HG02642 (cell line): ENCODE results near the gene WNT7A.

ENCODE experiments used
- ATAC-seq: cut with Tn5 transposase; IDR thresholded peaks from one replicate; pipeline ENCODE4 v1.9.1; 2021; ENCODE audit warnings: mild to moderate bottlenecking; ENCODE audit not compliant: unreplicated experiment, poor library complexity

Gene WNT7A

DNA sequence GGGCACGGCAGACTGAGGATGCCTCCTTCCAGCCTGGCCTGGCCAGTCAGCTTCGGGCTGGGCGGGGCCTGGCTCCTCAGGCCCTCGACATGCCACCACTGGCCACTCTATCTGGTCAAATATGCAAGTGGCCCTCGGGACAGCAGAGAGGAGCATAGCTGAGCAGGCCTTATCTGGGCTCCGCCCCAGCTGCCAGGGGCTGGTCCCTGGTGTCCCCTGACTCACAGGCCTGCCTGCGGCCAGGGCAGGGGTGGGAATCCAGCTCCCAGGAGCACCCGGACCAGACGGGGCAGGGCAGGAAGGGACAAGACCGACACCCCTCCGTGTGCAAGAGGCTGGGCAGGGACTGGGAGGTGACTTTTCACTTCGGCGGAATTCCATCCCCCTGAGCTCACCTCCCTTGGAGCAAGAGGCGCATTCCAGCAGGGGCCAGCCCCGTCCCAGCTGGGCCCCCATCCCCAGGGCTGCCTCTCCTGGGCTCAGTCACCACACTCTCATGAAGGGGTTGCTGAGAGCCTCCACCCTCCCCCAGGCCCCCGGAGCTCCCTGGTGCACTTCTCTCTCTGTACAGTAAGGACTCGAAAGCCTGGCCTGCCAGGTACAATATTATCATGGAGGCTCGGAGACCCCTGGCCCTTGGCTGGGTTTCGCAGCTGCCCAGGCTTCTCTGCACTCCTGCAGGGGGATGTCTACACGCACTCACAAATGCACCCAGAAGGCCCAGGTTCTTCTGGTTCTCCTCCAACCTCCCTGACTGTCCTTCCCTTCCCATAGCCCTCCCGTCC lies 29.5 kb downstream of the WNT7A start:
- no peak for ATAC-seq

DNA sequence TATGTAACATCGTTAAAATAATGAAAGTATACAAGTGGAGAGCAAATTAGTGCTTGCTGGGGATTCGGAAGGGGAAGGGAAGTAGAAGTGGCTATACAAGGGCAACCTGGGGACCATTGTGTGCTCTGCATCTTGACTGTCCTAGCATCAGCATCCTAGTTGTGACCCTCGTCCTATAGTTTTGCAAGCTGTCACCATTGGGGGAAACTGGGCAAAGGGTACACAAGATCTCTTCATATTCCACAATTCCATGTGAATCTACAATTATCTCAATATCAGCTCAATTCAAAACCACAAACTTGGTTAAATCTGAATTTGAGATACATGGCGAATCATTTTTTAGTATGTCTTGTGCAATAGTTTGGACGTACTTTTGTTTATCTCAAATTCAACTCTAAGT lies 30.9 kb downstream of the WNT7A start:
- no peak for ATAC-seq

DNA sequence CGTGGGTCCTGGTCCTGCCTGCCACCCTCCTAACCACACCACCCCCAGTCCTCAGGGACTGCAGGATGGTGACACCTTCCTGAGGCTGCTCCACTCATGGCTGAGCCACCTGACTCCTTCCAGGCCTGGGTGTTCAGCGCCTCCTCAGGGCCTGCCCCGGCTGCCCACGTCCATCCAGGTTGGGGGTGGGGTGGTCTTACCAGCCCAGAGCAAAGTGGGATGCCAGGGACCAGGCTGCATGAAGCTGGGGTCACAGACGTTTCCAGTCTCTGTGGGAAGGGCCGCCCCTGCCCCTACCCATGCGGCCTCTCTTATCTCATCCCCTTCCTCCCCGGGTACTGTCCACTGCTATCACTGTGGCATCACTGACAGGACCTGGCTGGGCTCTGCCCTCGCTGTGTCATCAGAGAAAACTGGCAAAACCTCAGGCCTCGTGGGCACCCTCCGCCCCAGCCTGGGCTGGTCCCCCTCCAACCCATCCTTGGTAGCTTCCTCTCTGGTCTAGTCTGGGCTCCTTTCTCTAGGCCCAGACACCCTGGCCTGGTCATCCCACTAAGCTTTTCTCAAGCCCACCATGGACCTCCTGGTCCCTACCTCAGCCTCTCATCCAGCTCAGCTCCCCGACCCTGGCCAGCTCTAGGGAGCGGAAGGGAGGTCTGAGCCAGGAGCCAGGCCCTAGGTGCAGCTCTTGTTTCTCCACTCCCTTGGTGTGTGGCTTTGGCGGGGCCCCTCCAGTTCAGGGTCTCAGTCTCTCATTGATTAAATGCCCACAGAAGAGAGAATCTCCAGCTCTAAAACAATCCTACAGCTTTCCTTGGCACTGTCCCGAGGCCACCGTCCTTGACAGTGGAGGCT lies 32.9 kb downstream of the WNT7A start:
- no peak for ATAC-seq

DNA sequence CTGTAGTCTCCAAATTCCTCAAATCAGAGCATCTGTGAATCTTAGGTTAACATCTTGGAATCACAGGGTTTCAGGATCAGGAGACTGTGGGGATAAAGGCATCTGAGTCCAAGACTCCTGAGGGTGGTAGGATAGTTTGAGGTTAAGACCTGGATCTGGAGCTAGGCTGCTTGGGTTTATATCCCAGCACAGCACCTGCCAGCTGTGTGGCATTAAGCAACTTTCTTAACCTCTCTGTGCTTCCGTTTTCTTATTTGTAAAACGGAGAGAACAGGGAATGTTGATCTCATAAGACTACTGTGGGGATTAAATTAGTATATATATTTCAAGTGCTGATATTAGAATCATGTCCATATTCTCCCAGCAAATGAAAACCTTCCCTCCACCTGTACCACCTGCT lies 33.6 kb downstream of the WNT7A start:
- no peak for ATAC-seq

DNA sequence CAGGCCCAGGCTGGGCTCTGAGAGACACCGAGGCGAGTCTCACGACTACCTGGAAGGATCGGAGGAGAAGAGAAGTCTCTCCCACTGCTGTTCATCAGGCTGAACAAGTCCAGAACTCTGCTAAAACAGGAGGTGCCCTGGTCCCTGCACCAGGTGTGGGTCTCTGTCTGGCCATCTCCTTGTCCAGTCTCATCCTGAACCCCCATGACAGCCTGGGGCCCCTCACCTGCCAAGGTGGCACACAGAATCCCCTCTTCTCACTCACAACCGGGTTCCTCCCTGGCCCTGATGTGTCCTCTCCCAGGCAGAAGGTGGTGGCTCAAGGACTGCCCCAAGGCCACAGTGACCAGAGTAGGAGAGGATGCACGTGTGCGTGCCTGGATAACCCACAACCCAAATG lies 34.1 kb downstream of the WNT7A start:
- no peak for ATAC-seq

DNA sequence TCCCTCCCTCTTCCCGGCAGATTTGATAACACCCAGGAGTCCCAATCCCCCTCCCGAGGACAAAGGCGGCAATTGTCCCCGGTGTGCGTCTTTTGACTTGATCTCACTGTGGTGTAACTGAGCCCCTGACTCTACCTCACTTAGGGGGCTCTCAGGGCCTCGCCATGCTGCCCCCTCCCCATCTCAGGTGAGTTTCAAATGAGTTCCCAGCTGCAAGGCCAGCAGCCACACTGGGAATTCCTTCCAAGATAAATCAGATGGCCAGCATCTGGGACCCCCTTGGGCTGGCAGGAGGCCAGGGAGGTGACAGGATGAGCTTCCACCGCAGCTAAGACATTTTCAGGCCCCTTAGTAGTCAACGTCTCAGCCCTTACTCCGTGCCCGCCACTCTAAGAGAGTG lies 35.0 kb downstream of the WNT7A start:
- ATAC-seq, result no peak

DNA sequence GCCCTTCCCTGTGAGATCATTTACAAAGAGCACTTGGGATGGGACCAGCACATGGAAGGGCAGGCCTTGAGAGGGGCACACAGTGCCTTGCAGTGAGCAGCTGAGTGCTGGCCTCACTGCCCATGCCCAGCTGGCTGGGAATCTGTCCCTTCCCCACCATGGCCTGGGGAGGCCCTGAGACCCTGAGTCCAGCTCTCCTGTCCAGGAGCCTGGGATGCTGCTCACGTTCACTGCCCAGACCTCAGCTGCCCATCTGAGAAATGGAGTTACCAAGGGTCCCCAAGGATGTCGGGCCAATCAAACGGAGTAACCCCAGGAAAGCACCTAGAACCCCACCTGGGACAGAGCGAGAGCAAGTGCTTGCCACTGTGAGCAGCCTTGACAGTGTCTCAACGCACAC lies 35.6 kb downstream of the WNT7A start:
- no peak for ATAC-seq

DNA sequence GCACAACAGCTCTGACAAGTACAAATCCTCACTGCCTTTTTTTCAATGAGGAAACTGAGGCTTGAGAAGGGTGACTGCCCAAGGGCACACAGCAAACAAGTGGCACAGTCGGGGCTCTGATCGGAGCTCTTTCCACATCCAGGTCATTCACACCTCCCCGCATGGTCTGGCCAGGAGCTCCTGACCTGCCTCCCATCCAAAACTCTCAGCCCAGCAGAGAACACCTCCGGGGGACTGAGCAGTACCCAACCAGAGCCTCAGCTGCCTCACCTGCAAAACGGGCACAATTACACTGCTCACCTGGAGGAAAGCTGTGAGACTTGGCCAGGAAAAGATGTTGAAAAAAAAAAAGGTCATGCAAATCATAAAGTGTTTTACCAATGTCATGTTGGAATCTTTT lies 36.5 kb downstream of the WNT7A start:
- no peak for ATAC-seq

DNA sequence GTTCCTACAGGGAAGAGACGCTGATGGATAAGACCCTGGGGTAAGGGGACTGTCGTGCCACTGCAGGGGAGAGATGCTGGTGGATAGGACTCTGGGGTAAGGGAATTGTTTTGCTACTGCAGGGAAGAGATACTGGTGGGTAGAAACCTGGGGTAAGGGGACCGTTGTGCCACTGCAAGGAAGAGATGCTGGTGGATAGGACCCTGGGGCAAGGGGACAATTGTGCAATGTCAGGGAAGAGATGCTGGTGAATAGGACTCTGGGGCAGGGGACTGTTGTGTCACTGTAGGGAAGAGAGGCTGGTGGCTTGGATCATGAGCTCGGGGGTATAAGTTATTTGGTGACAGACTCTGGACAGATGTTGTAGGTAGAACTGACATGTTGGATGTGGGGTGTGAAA lies 37.6 kb downstream of the WNT7A start:
- ATAC-seq, result no peak

DNA sequence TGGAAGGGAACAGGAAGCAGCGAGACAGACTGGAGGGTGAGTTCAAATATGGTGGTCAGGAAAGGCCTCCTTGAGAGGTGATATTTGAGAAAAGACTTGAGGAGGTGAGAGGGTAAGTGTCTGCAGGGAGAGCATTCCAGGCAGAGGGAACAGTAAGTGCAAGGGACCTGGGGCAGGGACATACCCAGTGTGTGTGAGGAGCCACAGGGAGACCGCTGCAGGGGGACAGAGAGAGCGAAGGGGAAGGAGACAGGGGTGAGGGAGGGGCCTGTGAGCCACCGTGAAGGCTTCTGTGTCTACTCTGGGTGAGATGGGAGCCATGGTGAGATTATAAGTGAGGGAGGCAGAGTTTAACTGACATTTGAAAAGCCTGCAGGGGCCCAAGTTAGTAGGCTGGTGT lies 38.0 kb downstream of the WNT7A start:
- ATAC-seq, result no peak

DNA sequence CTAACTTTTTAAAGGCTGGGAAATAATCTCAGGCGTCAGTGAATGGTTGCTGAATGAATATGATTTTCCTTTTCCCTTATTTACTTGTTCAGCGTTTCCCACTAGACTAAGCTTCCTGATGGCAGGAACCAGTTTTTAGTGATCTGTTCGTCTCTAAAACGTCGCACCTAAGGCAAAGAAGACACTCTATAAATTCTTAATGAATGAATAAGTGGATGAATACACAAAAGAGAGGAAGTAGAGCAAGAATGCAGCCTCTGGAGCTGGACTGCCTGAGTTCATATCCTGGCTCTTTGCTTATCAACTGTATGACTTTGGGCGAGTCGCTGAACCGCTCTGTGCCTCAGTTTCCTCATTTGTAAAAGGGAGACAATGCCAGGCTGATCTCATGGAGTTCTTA lies 38.7 kb downstream of the WNT7A start:
- no peak for ATAC-seq

DNA sequence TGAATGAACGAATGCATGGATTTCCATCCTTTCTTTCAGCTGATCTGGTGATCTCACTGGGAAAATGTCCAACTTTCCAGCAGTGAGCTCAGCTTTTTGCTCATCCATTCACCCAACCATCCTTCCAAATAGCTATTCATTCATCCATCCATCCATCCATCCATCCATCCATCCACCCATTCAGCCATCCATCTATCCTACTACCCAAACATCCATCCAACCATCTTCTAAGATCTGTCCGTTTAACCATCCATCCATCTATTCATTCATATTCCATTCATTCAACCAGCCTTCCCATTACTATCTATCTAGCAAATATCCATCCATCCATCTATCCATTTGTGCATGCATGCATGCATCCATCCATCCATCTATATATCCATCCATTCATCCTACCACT lies 39.4 kb downstream of the WNT7A start:
- ATAC-seq, result no peak

DNA sequence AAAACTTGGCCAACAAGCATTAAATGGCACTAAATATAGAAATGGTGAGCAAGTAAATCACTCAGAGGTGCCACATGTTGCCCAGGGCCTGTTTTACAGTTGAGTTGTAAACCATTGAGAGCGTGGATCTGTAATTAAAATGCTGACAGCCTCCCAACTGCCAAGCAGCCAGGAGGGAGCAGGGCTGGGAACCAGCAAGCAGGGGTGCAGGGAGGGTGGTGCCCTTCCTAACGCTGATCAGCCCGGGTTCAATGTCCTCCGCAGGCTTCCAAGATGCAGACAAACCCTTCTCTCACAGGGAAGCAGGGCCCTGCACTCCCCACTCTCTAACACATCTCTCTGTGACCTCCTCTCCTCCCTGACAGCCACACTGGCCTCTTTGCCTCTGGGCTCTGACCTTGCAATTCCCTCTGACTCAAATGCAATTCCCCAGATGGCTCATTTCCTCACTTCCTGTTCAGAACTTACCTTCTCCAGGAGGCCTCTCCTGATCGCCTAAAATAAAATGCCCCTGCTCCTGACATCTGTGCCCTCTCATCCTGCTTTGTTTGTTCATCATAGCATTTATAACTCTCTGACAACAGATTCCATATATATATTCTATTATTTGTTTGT lies 40.0 kb downstream of the WNT7A start:
- ATAC-seq, result no peak

DNA sequence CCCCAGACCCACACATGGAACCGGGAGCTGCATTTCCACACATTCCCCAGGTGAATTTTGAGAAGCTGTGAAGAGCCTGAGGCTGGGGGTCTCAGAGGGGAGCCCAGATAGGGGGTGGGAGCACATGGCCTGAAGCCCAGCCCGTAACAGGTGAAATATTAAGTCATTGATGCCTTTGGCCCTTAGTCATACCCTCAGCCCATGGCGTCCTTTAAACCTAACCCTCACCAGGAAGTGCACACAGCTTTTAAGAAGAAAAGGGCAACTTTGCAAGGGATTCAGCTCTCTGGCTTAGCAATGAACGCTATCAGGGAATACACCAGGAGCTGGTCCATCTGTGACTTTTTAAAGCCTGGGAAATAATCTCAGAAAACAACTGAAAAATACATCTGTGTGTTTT lies 40.6 kb downstream of the WNT7A start:
- ATAC-seq, result no peak

DNA sequence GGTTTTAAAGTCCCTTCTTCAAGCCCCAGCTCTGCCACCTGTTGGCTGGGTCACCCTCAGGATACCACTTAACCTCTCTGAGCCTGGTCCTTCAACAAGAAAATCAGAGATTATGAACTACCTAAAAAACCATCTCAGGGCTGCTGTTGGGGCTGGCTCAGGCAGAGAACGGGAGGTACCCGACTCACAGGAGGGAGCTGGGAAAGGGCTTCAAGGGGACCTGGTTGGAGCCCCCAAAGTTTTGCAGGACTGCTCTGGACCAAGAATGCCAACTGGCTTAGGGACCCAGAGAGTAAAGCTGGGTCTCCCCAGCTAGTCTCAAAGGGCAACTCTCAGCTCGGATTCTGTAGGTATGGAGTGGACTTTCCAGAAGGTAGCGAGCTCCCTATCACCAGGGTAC lies 41.5 kb downstream of the WNT7A start:
- ATAC-seq, result no peak

DNA sequence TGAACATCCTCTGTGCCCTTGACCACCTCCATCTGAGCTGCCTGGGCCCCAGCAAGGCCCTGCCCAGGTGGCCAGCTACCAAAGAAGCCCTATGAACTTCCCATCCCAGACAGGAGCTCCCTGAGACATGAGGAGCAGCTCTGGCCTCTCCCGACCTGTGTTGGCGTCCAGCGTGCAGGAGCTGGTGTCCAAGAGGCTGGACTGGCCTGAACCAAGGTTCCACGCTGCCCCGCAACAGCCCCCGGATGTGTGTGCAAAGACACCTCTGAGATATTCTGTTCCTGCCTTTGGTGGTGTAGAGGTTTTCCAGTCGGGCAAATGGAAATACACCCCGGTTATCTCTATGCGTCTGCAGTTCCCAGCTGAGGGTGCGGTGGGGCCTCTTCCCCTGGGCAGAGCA lies 42.1 kb downstream of the WNT7A start:
- no peak for ATAC-seq

DNA sequence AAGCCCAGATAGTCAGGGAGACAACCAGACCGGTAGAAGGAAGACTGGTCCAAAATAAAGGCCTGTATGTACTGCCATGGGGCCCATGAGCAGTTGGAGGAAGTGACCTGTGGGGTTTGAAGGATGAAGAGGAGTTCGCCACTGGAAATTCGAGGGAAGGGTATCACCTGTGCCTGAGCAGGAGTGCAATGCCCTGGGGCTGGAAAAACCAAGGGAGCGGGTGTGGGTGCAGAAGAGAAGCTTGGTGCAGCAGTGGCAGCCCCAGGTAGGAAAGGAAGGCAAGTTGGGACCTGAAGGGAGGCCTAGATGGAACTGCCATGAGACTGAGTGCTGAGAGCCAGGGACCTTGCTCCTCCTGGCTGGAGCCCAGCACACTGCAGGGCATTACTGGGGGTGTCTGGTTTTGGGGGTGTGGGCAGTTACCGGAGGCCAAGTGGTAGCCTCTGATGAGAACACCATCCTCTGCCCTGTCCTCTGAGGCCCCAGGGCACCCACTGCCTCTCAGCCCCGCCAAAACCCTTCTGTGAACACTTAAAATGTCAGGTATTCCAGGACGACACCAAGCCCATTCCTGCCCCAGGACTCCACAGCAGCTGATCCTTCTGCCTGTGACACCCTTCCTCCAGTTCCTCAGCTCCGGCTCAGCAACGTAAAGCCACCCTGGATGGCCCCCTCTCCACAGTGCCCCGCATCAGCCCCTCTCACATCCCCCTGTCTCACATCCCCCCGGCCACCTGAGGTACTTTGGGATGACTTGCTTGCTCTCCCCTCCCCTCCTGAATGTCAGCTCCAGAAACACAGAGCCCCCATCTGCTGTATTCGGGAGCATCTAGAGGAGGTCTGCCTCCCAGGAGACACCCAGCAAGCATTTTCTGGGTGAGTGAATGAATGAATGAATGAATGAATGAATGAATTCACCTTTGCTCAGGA lies 42.9 kb downstream of the WNT7A start:
- ATAC-seq, result no peak

DNA sequence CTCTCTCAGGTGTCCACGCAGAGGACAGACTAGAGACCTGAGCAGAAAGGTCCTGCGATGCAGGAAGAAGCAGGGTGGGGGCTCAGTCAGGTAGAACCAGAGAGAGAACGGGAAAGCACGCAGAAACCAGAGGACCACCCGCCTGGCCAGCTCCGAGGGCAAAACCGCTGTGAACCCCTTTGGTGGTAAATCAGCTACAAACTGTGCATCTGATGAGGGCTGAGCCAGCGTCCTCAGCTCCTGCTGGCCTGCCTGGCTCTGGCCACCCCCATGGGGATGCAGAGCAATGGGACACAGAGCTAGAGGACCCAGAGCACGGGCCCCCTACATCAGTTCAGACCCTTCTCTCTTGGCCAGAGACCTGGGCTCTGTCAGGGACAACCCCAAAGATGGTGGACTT lies 44.6 kb downstream of the WNT7A start:
- no peak for ATAC-seq

DNA sequence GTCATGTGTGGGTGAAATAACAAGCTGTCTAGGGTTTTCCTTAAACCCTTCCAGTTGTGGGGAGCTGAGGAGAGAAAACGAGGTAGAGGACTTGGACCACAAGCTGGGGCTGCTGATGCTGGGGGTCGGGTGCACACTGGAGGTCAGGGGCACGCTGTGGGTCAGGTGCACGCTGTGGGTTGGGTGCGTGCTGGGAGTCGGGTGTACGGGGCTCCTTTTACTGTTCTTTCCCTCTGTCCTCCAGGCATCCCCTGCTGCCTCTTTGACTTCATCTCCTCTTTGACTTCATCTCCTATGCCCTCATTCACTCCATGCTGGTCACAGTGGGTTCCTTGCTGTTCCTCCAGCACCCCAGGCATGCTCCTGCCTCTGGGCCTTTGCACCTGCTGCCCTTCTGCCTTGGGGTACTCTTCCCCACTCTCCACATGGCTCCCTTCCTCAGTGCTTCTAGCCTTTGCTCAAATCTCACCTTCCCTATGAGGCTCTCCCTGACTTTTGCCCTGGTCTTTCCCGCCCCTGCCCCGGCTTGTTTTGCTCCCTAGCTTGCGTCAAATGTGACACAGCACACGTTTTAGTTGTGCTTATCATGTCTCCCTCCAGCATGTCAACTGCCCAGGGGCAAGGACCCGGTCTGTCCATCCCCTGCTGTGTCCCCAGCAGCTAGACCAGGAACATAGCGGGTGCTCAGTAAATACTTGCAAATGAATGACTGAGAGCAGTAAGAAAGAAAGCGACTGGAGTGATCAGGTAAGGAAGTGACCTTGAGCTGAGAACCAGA lies 45.4 kb downstream of the WNT7A start:
- ATAC-seq, result no peak
